ENCODE measurements around the gene PDHB. TPM values are rescaled to one million over a fixed set of nuclear protein-coding genes. Genes with fewer than 3 reads are reported as not detected.

PDHB gene
- total RNA-seq, 1 donor: 75.4 TPM

DNA sequence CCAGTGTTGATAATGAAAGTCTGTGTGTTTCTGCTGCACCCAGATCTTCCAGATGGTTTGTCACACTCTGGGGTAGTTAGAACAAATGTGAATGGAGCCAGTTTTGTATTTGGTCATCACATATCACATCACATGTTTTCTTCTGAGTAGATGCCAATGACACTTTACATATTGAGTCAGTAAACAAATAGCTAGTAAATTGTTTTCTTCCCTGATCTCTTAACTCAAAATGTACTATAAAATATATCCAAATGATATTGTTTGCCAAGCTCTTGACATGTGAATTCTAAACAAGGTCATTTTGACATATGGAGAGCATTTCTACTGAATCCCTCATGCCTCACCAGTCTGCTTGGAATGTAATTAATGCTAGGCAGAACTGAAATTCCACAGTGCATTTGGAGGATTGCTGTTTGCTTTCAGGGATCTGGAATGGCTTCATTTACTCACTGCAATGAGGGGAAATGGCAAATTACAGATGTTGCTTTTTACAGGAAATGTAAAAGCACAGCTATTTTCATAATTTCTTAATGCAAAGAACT is 45.0 kb downstream of the PDHB start:
- no peak overlapping the region for H3K4me3 ChIP-seq (ENCODE audit: low read depth, low read length)
- DNase-seq (ENCODE audit: low read depth): peak; percentile 85
- TF ChIP-seq, protein P1, sequence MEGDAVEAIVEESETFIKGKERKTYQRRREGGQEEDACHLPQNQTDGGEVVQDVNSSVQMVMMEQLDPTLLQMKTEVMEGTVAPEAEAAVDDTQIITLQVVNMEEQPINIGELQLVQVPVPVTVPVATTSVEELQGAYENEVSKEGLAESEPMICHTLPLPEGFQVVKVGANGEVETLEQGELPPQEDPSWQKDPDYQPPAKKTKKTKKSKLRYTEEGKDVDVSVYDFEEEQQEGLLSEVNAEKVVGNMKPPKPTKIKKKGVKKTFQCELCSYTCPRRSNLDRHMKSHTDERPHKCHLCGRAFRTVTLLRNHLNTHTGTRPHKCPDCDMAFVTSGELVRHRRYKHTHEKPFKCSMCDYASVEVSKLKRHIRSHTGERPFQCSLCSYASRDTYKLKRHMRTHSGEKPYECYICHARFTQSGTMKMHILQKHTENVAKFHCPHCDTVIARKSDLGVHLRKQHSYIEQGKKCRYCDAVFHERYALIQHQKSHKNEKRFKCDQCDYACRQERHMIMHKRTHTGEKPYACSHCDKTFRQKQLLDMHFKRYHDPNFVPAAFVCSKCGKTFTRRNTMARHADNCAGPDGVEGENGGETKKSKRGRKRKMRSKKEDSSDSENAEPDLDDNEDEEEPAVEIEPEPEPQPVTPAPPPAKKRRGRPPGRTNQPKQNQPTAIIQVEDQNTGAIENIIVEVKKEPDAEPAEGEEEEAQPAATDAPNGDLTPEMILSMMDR (IDR thresholded peaks at IDR 0.05; ENCODE audit: insufficient read depth, low read length): no peak

DNA sequence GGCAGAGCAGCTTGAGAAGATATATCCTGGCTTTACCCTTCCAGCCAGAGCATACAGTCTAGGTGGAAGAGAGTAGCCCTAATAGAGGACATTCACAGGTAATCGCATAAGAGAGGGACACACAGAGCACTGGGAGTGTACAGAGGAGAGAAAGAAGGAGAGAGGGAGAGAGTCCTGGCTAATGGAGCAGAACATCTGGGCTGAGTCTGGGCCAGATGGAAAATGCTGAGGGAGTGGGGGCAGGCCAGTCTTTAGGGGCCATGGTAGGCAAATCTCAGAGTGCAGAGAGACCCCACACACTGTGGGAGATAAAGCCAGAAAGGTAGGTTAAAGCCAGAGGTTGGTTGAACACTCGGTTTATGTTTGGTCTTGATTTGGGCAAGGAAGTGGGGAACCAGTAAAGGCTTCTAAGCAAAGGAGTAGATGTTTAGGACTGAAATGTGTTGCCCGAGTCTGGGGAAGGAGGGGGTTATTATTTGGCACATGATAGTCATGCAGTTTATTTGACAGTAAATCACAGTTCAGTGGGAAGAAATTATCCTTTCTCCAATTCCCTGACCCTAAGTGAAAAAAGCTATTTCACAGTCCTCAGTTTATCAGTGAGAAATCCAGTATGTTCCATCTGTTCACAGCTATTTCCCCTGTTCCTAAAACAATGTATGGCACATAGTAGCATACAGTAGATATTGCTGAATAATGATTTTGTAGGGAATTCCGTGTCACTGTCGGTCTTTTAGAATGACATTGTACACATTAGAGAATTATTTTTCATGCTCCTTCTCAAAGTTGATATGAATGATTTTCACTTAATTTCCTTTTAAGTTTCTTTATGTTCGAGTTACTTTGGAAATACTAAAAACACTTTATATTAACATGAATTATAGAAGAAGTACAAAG is 45.7 kb downstream of the PDHB start:
- TF ChIP-seq, protein P1 (IDR thresholded peaks at IDR 0.05; ENCODE audit: insufficient read depth, low read length): no peak

DNA sequence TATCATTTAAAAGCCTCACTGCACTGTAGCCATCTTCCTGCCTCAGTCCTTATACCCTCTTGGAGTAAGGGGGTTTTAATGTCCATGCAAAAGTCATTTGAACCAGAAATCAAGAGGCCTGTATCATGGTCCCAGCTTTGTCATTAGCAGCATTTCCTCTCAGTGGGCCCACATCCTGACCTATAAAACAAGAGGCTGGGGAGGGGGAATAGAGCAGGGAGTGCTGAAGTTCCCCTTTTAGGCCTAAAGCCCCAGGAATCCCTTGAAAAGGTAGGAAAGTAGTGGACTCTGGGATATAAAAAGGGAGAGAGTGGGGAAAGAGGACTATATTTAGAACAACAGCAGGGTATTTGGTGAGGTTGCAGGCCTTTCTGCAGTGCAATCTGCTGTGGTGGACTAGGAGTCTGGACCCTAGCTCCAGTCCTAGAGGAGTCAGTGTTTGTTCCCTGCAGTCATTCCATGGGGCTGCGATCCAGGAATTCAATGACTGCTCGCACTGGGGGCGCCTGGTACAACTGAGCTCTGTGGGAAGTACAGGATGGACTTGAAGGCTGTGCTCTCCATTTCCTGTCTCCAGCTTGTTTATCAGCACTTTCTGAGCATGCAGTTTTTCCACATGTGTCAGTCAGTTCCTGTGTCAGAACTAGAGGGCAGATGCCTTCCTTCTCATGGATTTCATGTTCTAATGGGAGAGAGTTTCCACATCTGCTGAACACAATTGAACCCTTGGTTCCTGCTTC is 46.8 kb downstream of the PDHB start:
- peak; percentile 54 for DNase-seq (ENCODE audit: low read depth)
- TF ChIP-seq, protein P1 (IDR thresholded peaks at IDR 0.05; ENCODE audit: insufficient read depth, low read length): no peak

More for the DNA sequence above, 45.7 kb downstream of the PDHB start:
- DNase-seq (ENCODE audit: low read depth): no peak
- no peak overlapping the region for H3K4me3 ChIP-seq (ENCODE audit: low read depth, low read length)

DNA sequence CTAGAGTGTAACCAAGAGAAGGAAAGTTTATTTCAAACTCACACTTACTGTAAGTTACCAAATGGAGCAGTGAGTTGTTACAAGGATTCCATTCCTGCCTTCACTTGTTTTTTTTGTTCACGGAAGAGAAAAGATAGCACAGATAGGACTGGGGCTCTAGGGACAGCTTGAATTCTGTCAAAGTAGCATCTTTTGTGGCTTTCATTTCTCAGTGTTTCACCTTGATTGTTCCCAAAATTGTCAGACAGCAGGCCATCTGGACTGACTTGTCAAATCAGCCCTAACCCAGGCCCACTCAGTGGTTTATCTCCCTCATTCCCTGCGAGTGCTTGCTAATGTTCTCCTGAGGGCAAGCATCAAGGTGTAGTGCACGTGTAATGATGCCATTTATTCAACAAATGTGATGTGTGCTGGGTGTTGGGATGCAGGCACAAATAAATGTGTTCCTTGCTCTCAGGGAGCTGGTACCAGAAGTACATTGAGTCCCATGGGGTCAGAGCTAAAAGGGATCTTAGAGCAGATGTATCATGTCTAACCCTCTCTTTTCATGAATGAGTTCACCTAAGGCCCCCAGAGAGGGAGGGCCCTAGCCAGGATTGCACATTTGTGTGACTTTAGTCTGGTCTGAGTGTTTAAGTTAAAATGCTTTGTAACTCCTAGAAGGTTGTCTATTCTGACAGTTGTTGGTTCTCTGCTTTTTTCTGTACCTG is 49.1 kb downstream of the PDHB start:
- DNase-seq (ENCODE audit: low read depth): no peak
- TF ChIP-seq, protein P1 (IDR thresholded peaks at IDR 0.05; ENCODE audit: insufficient read depth, low read length): no peak
- no peak overlapping the region for H3K4me3 ChIP-seq (ENCODE audit: low read depth, low read length)

More for the DNA sequence above, 46.8 kb downstream of the PDHB start:
- no peak overlapping the region for H3K4me3 ChIP-seq (ENCODE audit: low read depth, low read length)

DNA sequence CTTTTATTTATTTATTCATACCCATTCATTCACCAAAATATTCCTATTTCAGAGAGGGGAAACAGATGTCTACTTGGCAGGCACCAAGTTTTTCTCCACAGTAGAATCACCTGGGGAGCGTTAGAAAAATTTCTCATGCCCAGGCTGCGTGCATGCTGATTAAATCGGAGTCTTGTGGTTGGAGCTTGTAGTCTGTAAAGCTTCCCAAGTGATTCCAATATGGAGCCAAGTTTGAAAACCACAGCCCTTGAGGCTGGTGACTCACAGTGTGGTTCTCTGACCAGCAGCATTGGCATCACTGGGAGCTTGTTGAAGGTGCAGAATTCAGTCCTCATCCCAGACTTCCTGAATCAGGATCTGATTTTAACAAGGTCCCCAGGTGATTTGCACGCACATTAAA is 49.7 kb downstream of the PDHB start:
- no peak overlapping the region for H3K4me3 ChIP-seq (ENCODE audit: low read depth, low read length)
- TF ChIP-seq, protein P1 (IDR thresholded peaks at IDR 0.05; ENCODE audit: insufficient read depth, low read length): no peak
- DNase-seq (ENCODE audit: low read depth): peak; percentile 99

DNA sequence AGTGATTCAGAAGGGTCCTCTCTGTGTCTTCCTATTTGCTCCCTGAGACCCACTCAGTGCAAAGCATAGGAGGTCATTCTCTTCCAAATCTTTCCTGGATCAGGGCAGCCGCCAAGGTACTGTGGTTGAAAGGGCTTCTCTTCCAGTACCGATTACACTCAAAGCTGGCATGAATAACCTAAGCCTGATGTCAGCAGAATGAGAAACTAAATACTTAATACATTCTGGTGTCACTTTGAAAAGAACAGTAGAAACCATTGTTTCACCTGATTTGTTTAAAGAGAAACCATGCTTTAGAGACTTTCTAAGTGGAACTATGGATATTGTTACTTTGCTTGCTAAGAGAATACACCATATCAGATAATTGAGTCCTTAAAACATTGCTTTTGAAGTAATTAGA is 50.2 kb downstream of the PDHB start:
- peak; percentile 88 for DNase-seq (ENCODE audit: low read depth)
- TF ChIP-seq, protein P1 (IDR thresholded peaks at IDR 0.05; ENCODE audit: insufficient read depth, low read length): no peak

More for the DNA sequence above, 50.2 kb downstream of the PDHB start:
- H3K4me3 ChIP-seq (ENCODE audit: low read depth, low read length): no peak overlapping the region
